Lower lobe of right lung (tissue), 2 donors: ENCODE results near the gene SLC26A2. TPM values are rescaled to one million over a fixed set of nuclear protein-coding genes. Genes with fewer than 3 reads are reported as not detected.

ENCODE experiments used
- ATAC-seq, 2 donors: fragments of 200-7000 bp; cut with Tn5 transposase; one replicate each; pipeline ENCODE4 v1.9.1; 2020 to 2022; ENCODE audit warnings: mild to moderate bottlenecking in 2 of 2, moderate library complexity in 2 of 2
- DNase-seq: peaks from one replicate; pipeline ENCODE4 v3.0.0-alpha.2; 2020
- H3K27ac ChIP-seq: fragments of 200-600 bp; one replicate; pipeline ENCODE4 v1.8.0; 2022
- H3K27me3 ChIP-seq: fragments of 200-600 bp; one replicate; pipeline ENCODE4 v1.8.0; 2022; ENCODE audit warnings: low read depth
- H3K36me3 ChIP-seq: fragments of 200-600 bp; one replicate; pipeline ENCODE4 v1.8.0; 2022; ENCODE audit warnings: mild to moderate bottlenecking
- H3K4me1 ChIP-seq: fragments of 200-600 bp; one replicate; pipeline ENCODE4 v1.8.0; 2022
- H3K4me3 ChIP-seq: fragments of 200-600 bp; one replicate; pipeline ENCODE4 v1.8.0; 2022; ENCODE audit warnings: mild to moderate bottlenecking
- H3K9me3 ChIP-seq: fragments of 200-600 bp; one replicate; pipeline ENCODE4 v1.8.0; 2022
- CTCF ChIP-seq: fragments of 200-600 bp; IDR thresholded peaks from one replicate; pipeline ENCODE4 v1.8.0; 2022; ENCODE audit warnings: antibody characterized with exemption, mild to moderate bottlenecking
- intact Hi-C: fragments of 100-400 bp; cut with DNase I; formaldehyde crosslinking; loops from one replicate; pipeline ENCODE4 v1.11.0; 2022
- total RNA-seq: library from RNA; stranded (reverse); fragmentation: NEBNext Ultra II Directional; extraction: Animal tissue kit (Norgen Biotek cat#: 25700); gene quantifications from one replicate; pipeline ENCODE4 v1.2.1, GENCODE V29; 2021
- donor health status: DM: no; HTN: yes; CAD: no; lungs with severe emphysema.

SLC26A2 gene
- total RNA-seq, 1 donor from 2014 or later = 14.7 TPM

DNA sequence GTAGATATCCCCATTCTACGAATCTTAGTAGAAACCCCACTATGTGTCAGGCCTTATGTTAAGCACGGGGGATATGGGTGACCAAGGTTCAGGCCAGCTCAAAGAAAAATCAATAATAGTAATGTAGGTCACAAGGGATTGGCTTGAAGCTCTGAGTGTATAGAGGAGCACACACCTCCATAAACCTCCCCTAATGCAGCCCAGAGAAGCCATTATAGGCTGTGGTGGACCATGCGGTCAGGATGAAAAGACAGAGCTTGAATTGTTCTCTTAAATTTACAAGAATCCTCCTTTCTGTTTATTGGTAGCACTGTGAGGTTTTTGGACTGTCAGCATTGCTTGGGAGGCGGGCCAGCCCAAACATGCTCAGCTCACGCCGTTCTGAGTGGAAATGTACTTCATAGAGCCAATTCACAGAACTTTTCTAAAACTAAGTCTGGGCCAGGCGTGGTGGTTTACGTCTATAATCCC, 25.1 kb upstream of the SLC26A2 start:
- H3K4me3 ChIP-seq = no peak overlapping the region
- H3K4me1 ChIP-seq = peaks cover 17% of the 10 kb centered on the region
- TF ChIP-seq CTCF = no peak
- intact Hi-C loops = no loop called here
- H3K27ac ChIP-seq = no peak overlapping the region
- no peaks in the 10 kb centered on the region for H3K36me3 ChIP-seq
- H3K27me3 ChIP-seq = no peaks in the 10 kb centered on the region
- ATAC-seq (no peak), DNase-seq (no peak)
- no peaks in the 10 kb centered on the region for H3K9me3 ChIP-seq

GRCh38 chr5:149936044-149936699, 24.4 kb upstream of the SLC26A2 start:
- Histone ChIP-seq H3K9me3 (no peaks in the 10 kb centered on the region), H3K27ac (no peak overlapping the region), H3K36me3 (no peaks in the 10 kb centered on the region), H3K27me3 (no peaks in the 10 kb centered on the region), H3K4me3 (no peak overlapping the region), H3K4me1 (peaks cover 17% of the 10 kb centered on the region)
- intact Hi-C loops = no loop called here
- no peak for ATAC-seq
- no peak for TF ChIP-seq CTCF
- DNase-seq = no peak

GRCh38 chr5:149936700-149937091, 23.9 kb upstream of the SLC26A2 start:
- Histone ChIP-seq H3K9me3 (no peaks in the 10 kb centered on the region), H3K27me3 (no peaks in the 10 kb centered on the region), H3K36me3 (no peaks in the 10 kb centered on the region), H3K4me1 (peaks cover 17% of the 10 kb centered on the region), H3K4me3 (no peak overlapping the region), H3K27ac (no peak overlapping the region)
- TF ChIP-seq CTCF = no peak
- intact Hi-C loops = no loop called here
- no peak for DNase-seq
- ATAC-seq = no peak

DNA sequence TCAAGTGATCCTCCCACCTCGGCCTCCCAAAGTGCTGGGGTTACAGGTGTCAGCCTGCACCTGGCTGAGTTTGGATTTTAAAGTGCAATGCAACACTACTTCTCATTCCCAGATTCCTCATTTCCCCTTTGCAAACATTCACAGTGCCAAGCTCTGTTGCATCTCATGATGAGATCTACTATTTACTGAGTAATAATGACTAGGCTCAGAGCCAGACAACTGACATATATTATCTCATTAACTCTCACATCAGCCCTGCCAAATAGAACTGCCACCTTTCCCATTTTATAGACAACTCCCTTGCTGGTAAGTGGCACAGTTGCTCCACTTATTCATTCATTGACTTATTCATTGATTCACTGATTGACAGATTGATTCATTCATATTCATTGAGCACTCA, 22.9 kb upstream of the SLC26A2 start:
- no peak overlapping the region for H3K27ac ChIP-seq
- intact Hi-C loops = no loop called here
- H3K4me1 ChIP-seq = peaks cover 17% of the 10 kb centered on the region
- no peaks in the 10 kb centered on the region for H3K9me3 ChIP-seq
- no peaks in the 10 kb centered on the region for H3K36me3 ChIP-seq
- ATAC-seq (no peak), DNase-seq (no peak)
- no peaks in the 10 kb centered on the region for H3K27me3 ChIP-seq
- TF ChIP-seq CTCF = no peak
- no peak overlapping the region for H3K4me3 ChIP-seq

DNA sequence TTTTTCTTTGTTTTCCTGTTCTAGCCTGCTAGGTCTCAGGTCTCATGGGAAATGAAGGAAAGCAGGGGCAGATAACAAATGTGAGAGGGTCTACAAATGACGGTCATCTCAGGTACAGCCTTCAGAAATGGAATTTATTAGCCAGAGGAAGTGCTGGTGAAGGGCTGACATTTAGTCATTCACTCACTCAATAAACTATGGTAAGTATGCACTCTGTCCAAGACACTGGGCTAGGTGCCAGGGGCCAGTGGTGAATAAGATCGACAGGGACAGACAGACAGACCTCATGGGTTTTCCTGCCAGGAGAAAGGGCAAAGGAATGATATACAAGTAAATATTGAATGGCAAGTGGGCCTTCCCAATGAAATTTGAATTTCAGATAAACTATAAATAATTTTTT, 22.3 kb upstream of the SLC26A2 start:
- Histone ChIP-seq H3K27me3 (no peaks in the 10 kb centered on the region), H3K4me1 (peaks cover 17% of the 10 kb centered on the region), H3K36me3 (no peaks in the 10 kb centered on the region), H3K4me3 (no peak overlapping the region), H3K9me3 (no peaks in the 10 kb centered on the region), H3K27ac (no peak overlapping the region)
- no peak for TF ChIP-seq CTCF
- intact Hi-C loops = no loop called here
- DNase-seq (no peak), ATAC-seq (peak in 1 of 2 donors; percentile 63)
